Skin of body (tissue), 2 donors: ENCODE data around the gene ANKS4B. TPM values are rescaled to one million over a fixed set of nuclear protein-coding genes. Genes with fewer than 3 reads are reported as not detected.
"Not testable (repeated sequence)": the region's sequence is repeated elsewhere in the genome, so short reads cannot be mapped to it uniquely, and the experiment has no call there.

Source experiments
- DNase-seq: peaks from one replicate; lab custom pipeline; 2025; lab: John Stamatoyannopoulos, UW
- total RNA-seq: library from RNA; depleted of rRNA; stranded (reverse); fragments of >200 nt; gene quantifications from one replicate; pipeline ENCODE4 v1.2.3, GENCODE V29; 2014

ANKS4B gene
- total RNA-seq, 1 donor from 2014 or later = not detected

DNA sequence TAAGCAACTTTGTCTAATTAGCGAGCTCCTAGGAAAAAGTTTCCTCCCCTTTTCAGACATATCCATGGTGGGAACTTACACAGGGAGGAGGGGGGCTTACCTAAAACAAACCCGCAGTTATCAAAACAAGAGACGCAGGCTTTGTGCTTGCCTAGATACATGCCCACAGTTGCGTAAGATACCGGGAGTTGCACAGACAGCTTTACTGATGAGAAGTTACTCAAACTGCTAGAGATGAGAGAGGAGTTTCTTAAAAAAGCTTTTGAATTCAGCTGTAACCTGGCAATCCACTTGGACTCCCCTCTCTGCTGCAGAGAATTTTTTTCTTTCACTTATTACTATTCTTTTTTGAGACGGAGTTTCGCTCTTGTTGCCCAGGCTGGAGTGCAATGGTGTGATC lies 15.3 kb upstream of the ANKS4B start:
- DNase-seq = no peak

DNA sequence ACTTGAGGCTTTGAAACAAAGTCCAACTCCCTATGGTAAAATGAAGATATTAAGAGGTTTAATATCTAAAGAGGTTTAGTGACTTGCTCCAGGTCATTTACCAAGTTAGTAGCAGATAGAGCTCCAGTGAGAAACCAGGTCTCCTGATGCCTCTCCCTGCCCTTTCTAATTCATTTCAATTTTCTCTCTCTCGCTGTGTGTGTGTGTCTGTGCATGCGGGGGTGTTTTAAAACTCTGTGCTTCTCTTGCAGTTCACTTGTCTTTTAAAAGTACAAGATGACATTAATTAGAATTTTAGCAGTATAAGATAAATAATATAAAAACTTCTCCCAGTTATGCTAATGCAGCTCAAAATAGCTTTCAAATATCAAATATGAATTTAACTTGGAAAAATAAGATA lies 13.9 kb upstream of the ANKS4B start:
- no peak for DNase-seq

GRCh38 chr16:21222495-21223337 lies 10.8 kb upstream of the ANKS4B start:
- no peak for DNase-seq

GRCh38 chr16:21223787-21224186 lies 9.7 kb upstream of the ANKS4B start:
- DNase-seq = no peak

GRCh38 chr16:21224800-21225199 lies 8.7 kb upstream of the ANKS4B start:
- no peak for DNase-seq

DNA sequence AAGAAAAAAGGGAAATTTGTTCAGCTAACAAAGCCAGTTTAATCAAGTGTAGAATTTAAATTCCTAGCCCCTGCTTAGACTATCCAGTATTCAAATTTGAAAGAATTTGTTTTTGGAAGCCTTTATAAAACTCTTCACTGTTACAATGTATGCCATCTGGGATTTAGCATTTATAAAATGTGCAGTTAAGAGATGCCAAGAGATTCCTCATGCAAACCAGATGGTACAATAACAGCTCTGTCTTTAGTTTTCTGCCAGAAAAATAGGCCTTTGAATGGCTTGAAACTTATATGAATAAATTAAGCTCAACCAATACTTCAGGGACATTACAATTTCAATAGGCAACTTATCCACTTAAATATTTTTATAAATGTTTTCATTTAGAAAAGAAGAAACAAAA lies 6.8 kb upstream of the ANKS4B start:
- DNase-seq = peak; percentile 86

- DNase-seq = no peak
Observed at GRCh38 chr16:21227866-21228265, 5.6 kb upstream of the ANKS4B start.

DNA sequence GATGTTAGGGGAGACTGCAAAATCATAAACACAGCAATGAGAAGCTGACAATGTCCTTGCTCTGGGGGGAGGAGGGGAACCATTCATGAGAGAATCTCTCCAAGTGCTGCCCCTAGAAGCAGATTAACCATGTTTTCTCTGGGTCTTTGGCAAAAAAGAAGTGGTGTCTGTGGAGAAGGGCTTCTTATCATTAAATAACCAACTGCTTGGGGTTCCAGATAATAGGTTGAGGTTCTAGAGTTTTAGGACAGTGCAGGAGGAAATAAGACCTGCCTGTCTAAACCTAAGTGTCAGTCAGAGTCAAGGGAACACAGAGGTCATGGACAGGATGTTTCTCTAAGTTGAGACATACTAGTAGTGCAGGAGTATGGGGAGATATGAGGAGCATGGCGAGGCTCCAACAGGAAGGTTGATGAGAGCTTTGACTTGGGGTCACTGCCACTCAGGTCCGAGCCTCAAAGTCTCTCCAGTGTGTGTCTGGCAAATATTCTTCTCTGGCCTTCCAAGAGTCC lies 5.1 kb upstream of the ANKS4B start:
- DNase-seq = no peak

DNA sequence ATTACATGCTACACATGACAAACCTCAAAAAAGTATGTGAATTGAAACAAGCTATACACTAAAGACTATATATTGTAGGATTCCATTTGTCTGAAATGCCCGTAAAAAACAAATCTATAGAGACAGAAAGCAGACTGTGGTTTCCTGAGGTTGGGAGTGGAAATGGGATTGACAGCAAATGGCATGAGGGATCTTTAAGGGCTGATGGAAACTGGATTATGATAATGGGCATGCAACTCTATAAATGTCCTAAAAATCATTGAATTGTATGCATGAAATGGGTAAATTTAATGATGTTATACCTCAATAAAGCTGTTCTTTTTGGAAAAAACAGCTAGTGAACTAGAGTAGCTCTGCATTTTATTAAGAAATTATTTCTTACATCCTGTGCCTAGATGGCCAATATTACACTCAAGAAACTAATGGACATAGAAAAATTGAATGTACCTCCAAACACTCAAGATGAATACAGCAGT lies 416 bp upstream of the ANKS4B start:
- no peak for DNase-seq

DNA sequence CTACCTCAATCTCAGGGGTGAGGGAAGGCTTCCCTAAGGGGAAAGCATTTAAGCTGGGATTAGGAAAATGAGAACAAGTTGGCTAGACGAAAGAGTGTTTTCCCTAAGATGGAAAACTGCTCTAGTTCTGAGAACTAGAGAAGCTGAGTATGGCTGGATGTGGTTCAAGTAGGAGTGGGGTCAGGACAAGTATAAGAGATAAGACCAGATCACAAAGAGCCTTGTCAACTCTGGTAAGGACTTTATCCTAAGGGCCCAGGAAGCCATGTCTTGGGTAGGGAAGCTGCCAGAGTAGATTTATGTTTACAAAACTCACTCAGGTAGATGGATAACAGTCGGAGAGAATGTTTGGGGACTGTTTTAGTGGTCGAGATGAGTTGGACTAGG lies 1.7 kb downstream of the ANKS4B start:
- no peak for DNase-seq

DNA sequence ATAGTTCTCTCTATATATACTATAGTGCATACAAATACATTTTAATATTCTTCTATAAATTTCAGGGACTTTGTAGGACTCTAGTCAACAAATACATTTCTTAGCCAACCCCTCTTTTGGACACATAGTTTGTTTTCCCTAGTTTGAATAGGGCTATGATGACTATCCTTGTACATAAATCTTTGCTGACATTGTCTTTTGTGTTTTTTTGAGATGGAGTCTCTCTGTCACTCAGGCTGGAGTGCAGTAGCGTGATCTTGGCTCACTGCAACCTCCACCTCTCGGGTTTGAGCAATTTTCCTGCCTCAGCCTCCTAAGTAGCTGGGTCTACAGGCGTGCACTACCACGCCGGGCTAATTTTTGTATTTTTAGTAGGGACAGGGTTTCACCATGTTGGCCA lies 3.3 kb downstream of the ANKS4B start:
- no peak for DNase-seq

DNA sequence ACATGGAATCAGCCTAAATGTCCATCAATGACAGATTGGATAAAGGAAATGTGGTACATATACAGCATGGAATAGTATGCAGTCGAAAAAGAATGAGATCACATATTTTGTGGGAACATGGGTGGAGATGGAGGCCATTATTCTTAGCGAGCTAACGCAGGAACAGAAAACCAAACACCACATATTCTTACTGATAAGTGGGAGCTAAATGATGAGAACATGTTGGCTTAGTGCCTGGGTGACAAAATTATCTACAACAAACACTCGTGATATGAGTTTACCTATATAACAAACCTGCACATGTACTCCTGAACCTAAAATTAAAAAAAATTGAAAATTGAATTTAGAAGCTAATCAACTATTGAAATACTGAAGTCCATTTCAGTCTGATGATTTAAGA lies 6.1 kb downstream of the ANKS4B start:
- no peak for DNase-seq

DNA sequence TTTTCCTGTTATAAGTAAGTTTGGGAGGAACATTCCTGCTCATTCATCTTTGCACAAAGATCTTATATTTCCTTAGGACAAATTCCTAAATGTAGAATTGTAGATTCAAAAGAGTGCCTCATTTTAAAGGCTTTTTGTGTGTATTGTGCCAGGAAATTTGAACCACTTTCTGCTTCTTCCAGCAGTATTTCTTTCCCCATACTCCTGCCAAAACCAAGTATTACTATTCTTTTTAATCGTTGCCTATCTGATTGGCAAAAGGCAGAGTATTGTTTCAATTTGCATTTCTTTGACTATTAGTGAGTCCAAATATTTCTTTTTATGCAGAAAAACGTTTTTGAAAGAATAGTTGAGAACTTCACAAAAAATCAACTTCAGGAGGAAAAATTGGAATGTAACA lies 9.3 kb downstream of the ANKS4B start:
- no peak for DNase-seq

- no peak for DNase-seq
Observed at GRCh38 chr16:21244518-21245215, 11.2 kb downstream of the ANKS4B start.

- DNase-seq = not testable (repeated sequence)
Observed at GRCh38 chr16:21248179-21248578, 14.7 kb downstream of the ANKS4B start.

- no peak for DNase-seq
Observed at GRCh38 chr16:21250072-21250923, 16.8 kb downstream of the ANKS4B start.

DNA sequence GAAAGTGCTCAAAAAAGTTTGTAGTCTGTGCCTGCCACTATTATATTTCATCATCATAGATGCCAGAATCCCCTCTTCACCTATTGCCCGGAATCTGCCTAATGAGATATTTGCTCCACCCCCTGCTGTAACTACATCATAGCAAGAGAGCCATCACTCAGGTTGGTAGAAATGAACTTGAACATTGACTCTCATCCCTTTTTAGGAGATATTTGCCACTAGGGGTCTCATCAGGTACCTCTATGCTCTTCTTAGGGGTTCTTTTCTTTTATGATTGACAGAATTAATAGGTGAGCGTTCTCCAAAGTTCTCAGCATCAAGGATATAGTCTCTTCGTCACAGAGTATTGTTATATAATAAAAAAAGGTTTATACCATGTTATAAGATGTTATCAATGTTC lies 20.0 kb downstream of the ANKS4B start:
- DNase-seq = no peak

GRCh38 chr16:21256636-21257035 lies 23.1 kb downstream of the ANKS4B start:
- DNase-seq = no peak

DNA sequence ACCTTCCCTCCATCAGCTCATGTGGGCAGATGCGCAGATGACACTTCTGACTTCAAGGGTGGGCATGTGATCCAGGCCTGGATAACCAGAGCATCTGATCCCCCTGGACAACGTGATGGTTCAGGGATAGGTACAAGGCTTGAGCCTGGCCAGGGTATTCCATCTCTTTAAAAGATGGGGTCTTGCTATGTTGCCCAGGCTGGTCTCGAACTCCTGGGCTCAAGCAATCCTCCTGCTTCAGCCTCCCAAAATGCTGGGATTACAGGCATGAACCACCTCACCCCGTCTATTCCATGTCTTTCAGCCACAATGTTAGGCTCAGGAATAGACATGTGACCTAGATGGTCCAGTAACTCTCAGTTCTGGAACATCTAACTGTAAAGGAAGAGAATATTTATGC lies 23.8 kb downstream of the ANKS4B start:
- DNase-seq = no peak

- no peak for DNase-seq
Observed at GRCh38 chr16:21260870-21261791, 27.6 kb downstream of the ANKS4B start.
